HK-2 (cell line): Measurements from ENCODE around the gene LIMCH1.

Experiments used
- DNase-seq: peaks from one replicate; pipeline ENCODE4 v3.0.0-alpha.2; 2018; ENCODE audit not compliant: unreplicated experiment

Gene LIMCH1

DNA sequence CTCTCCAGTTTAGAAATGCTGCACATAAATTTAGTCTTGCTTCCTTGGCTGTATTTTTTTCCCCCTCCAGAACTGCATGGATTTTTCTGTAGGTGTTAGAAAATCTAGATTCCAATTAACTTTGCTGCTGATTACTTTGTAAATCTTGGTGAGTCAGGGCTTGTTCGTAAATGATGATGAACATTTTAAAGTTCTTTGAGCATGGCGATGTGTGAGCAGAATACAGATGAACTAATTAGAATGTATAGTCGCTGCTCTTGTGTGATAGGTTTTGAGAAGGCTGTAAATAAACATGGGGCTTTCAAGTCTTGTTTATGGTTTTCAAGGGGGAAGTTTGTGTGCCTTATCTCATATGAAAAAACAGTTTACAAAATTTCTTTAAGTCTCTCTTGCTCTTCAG, 23.3 kb downstream of the LIMCH1 start:
- DNase-seq = no peak

GRCh38 chr4:41567186-41567585, 29.2 kb downstream of the LIMCH1 start:
- DNase-seq = no peak

- DNase-seq = no peak
These were observed 30.4 kb downstream of the LIMCH1 start for GRCh38 chr4:41568363-41568762.

DNA sequence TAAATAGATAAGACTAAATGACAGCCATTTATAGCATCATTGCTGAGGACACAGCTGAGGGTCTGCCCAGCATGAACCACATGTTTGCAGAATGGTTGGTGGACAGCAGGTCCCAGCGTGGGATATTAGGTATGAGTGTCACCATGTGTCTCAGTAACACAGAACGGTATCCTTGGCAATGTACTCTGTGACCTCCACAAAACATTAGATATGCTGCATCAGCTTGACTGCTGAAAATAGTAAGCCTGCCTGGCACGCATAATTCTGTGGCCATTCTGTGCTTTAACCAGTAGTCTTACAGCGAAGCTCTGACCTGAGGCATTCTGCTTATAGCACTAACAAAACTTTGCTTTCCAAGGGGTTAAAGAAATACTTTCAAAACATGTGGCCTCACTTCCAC, 32.0 kb downstream of the LIMCH1 start:
- DNase-seq = no peak

- no peak for DNase-seq
These were observed 33.5 kb downstream of the LIMCH1 start for GRCh38 chr4:41571422-41571821.

GRCh38 chr4:41572516-41572915, 34.6 kb downstream of the LIMCH1 start:
- no peak for DNase-seq

- DNase-seq = no peak
These were observed 35.0 kb downstream of the LIMCH1 start for GRCh38 chr4:41572956-41573355.

GRCh38 chr4:41573502-41574001, 35.6 kb downstream of the LIMCH1 start:
- DNase-seq = no peak

DNA sequence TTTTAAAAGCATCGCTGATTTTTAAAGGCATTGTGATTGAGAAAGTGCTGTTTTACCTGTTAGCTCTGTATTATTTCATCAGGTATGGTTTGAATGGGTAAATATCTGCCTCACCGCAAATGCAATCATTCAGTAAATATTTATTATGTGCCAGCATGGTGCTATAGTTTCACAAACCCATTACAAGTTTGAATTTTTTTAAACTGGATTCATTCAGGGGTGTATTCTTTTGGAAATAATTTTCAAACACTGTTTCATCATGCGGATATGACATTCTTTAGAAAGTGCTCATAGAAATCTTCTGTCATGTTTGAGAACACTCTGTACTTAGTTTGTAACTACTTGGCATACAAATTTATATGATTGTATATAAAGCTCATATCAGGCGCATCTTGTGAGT, 37.2 kb downstream of the LIMCH1 start:
- DNase-seq = no peak

GRCh38 chr4:41575665-41576064, 37.7 kb downstream of the LIMCH1 start:
- DNase-seq = no peak

GRCh38 chr4:41579043-41579442, 41.1 kb downstream of the LIMCH1 start:
- no peak for DNase-seq

- no peak for DNase-seq
These were observed 41.6 kb downstream of the LIMCH1 start for GRCh38 chr4:41579526-41579925.

DNA sequence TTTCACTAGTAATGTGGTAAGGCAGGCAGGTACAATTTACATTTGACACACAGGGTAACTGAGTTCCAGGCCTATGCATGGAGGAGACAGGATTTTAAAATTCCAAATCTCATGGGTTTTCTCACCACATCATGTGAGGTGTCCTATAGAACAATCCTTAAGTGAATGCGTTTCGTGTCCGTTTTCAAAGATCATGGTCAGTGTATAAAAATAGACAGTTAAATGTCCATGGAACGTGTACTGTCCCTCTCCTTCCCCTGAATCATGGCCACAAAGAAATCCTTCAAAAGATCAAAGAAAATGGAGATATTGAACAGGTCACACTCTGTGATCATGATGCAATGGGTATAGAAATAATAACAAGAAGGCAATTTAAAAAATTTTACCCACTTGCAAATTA, 42.0 kb downstream of the LIMCH1 start:
- no peak for DNase-seq

- no peak for DNase-seq
These were observed 48.8 kb downstream of the LIMCH1 start for GRCh38 chr4:41586675-41587225.

- DNase-seq = no peak
These were observed 49.3 kb downstream of the LIMCH1 start for GRCh38 chr4:41587286-41587685.

DNA sequence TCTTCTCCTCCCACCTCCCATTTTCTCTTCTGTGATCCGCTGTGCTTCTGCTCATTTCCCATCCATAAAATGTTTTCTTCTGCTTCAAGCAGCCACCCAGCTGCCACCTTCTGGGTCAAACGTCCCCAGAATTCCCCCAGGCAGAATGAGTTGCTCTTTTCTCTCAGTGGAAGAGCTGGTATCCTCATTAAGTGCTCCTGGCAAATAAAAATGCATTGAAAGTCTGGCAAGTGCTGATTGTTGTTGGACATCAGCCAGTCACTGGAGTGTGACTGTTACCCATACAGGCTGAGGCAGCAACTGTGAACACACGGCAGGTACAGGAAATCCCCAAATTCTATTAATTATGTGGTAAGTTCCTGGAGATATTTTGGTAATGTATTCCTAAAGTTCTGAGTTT, 52.6 kb downstream of the LIMCH1 start:
- no peak for DNase-seq

GRCh38 chr4:41594432-41594831, 56.5 kb downstream of the LIMCH1 start:
- DNase-seq = no peak

GRCh38 chr4:41597494-41597893, 59.5 kb downstream of the LIMCH1 start:
- no peak for DNase-seq

DNA sequence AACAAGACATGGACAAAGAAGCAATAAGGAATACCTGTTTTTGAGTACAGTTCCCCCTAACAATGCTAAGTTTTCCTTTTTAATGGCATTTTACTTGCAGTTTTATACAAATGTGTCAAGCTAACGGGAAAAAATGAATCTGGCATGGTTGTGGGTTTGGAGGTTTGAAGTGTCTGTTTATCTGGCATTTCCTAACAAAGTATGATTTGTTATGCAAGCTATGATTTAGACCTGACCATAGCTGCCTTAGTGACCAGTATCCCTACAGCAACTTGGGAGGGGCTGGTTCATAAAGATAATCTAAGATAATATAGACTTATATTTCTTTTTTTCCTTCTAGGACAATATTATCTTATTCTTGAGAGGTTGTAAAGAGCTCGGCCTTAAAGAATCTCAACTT, 60.6 kb downstream of the LIMCH1 start:
- DNase-seq = no peak

GRCh38 chr4:41599192-41599786, 61.3 kb downstream of the LIMCH1 start:
- DNase-seq = no peak

DNA sequence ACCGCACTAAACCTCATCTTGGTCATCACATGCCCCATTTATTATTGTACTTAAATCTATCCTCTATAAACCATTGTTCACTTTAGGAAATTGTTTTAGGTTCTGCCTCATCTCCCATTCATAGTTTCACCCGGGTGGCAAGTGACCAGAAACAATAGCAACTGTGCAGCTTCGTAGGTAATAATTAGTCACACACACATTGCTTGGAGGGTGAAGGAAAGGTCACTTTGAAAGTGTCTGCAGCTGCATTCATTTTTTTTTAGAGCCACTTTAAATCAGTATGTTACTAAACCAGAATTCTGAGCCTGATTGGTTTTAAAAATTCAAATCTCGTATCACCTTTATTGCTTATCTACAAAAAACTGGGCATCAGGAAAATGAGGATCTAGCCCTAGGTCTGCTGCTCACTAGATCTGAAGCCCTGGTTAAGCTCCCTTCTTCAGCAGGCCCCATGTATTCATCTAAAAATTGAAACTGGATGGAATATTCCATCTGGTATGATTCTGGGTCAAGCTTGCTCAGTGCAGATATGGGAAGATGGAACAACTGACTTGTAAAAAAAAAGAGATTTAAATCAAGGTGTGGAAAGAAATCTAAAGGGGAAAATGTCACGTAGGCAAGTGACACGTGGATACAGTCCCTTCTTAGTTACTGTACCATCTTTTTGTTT, 62.4 kb downstream of the LIMCH1 start:
- no peak for DNase-seq

DNA sequence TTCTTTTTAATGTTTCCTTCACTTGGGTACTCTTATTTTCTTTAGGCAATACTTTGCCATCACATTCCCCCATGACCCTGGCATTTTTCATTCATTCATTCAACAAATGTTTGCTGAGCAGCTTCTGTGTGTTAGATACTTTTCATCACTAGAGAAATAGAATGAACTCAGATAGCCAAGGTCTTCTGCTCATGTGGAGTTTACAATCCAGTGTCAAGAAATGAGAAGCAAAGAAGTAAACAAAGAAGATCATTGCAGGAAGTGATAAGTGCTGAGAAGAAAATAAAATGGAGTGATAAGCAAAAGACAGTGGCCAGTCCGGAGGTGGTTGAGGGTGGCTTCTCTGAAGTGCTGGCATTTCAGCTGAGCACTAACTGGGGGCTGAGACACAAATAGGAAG, 63.1 kb downstream of the LIMCH1 start:
- no peak for DNase-seq

DNA sequence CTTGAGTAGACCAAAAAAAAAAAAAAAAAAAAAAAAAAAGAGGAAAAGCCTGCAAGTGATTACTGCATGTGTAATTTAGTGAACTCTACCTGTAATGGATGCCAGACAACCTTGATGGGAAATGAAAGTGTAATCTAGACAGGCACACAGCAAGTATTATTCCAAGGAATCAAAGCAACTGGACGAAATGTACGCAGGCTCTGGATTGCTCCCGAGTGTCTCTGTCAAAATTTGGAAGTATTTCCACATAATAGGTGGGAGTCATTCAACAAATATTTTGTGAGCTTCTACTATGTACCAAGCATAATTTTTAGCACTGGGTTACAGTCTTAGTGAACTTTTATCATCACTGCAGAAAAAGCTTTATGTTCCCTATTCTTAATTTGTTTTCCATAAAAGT, 64.2 kb downstream of the LIMCH1 start:
- DNase-seq = no peak
